Measurements from ENCODE around the gene KCNK15.

KCNK15 gene

GRCh38 chr20:44715499-44716308 is 30.0 kb upstream of the KCNK15 start:
- DNase-seq (ENCODE audit: low read depth), result no peak

- DNase-seq (ENCODE audit: low read depth), result no peak
Measured at GRCh38 chr20:44716309-44717106, 29.2 kb upstream of the KCNK15 start.

GRCh38 chr20:44717986-44718385 is 27.7 kb upstream of the KCNK15 start:
- no peak for DNase-seq (ENCODE audit: low read depth)

GRCh38 chr20:44719841-44720240 is 25.8 kb upstream of the KCNK15 start:
- DNase-seq (ENCODE audit: low read depth), result no peak

GRCh38 chr20:44720621-44720996 is 25.1 kb upstream of the KCNK15 start:
- DNase-seq (ENCODE audit: low read depth), result no peak

- DNase-seq (ENCODE audit: low read depth), result no peak
Measured at GRCh38 chr20:44720997-44721784, 24.5 kb upstream of the KCNK15 start.

- DNase-seq (ENCODE audit: low read depth), result no peak
Measured at GRCh38 chr20:44721785-44722054, 23.9 kb upstream of the KCNK15 start.

GRCh38 chr20:44722990-44723389 is 22.7 kb upstream of the KCNK15 start:
- no peak for DNase-seq (ENCODE audit: low read depth)

- DNase-seq (ENCODE audit: low read depth), result no peak
Measured at GRCh38 chr20:44723391-44723790, 22.3 kb upstream of the KCNK15 start.

GRCh38 chr20:44723798-44724362 is 21.8 kb upstream of the KCNK15 start:
- DNase-seq (ENCODE audit: low read depth), result no peak

GRCh38 chr20:44724423-44725091 is 21.1 kb upstream of the KCNK15 start:
- DNase-seq (ENCODE audit: low read depth), result no peak

GRCh38 chr20:44725837-44726236 is 19.8 kb upstream of the KCNK15 start:
- no peak for DNase-seq (ENCODE audit: low read depth)

- DNase-seq (ENCODE audit: low read depth), result no peak
Measured at GRCh38 chr20:44727039-44727438, 18.6 kb upstream of the KCNK15 start.

GRCh38 chr20:44727651-44728050 is 18.0 kb upstream of the KCNK15 start:
- no peak for DNase-seq (ENCODE audit: low read depth)

GRCh38 chr20:44728801-44729443 is 16.7 kb upstream of the KCNK15 start:
- no peak for DNase-seq (ENCODE audit: low read depth)

- DNase-seq (ENCODE audit: low read depth), result no peak
Measured at GRCh38 chr20:44730441-44730840, 15.2 kb upstream of the KCNK15 start.

- no peak for DNase-seq (ENCODE audit: low read depth)
Measured at GRCh38 chr20:44731657-44732056, 14.0 kb upstream of the KCNK15 start.

- DNase-seq (ENCODE audit: low read depth), result no peak
Measured at GRCh38 chr20:44732327-44732726, 13.3 kb upstream of the KCNK15 start.

- no peak for DNase-seq (ENCODE audit: low read depth)
Measured at GRCh38 chr20:44733341-44734069, 12.2 kb upstream of the KCNK15 start.

GRCh38 chr20:44734938-44735337 is 10.7 kb upstream of the KCNK15 start:
- DNase-seq (ENCODE audit: low read depth), result no peak

GRCh38 chr20:44735816-44736169 is 9.9 kb upstream of the KCNK15 start:
- DNase-seq (ENCODE audit: low read depth), result no peak

Data from non-pigmented ciliary epithelial cell (primary cell).